ENCODE measurements around the gene CACNA1F. TPM values are rescaled to one million over a fixed set of nuclear protein-coding genes. Genes with fewer than 3 reads are reported as not detected.

The CACNA1F gene
- total RNA-seq, 1 donor from 2014 or later, result 3.0 TPM

GRCh38 chrX:49276207-49276606 lies 43.1 kb upstream of the CACNA1F start:
- Mint-ChIP-seq H3K27me3 (no peaks in the 10 kb centered on the region), H3K36me3 (ENCODE audit: low read depth) (peaks cover 9% of the 10 kb centered on the region), H3K9me3 (no peaks in the 10 kb centered on the region), H3K4me1 (peaks cover 39% of the 10 kb centered on the region), H3K27ac (no peak overlapping the region), H3K4me3 (no peak overlapping the region)
- no peak for ATAC-seq (ENCODE audit: low read depth)
- TF ChIP-seq CTCF (IDR thresholded peaks at IDR 0.05), result no peak
- ChIA-PET CTCF (no interaction called here), POLR2A (no interaction called here)
- no peak for DNase-seq
- intact Hi-C loops (cut with micrococcal nuclease), result no loop called here

DNA sequence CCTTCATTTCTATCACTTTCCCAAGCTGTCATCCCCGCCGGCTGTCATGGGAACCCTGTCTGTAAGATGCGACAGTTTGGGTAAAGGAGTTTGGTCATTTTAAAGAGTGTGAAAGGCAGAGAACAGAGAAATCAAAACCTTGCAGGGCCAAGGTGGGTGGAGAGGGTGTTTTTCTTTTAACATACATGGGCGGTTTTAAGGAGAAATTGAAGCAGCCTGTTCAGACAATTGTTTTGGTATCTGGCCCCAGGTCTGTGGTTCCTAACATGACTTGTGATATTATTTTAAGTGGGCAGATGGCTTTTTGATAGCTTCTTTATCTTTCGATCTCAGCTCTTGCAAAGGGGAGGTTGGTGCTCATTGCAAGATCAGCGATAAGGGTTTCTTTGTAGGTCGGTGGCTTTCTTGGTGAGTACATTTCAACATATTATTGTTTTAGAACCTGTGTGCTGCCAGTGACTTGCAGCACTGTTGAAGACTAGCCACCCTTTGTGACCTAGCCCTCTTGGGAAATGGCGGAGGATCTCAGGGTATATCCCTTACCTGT lies 40.1 kb upstream of the CACNA1F start:
- POLR2A ChIA-PET, result interaction anchor here (0.6 to 0.7 kb wide), 2 partner anchors 15 to 44 kb away, joined by 3 read pairs; no protein-coding TSS in a partner anchor
- Mint-ChIP-seq H3K9me3 (no peaks in the 10 kb centered on the region), H3K27ac (no peak overlapping the region), H3K27me3 (no peaks in the 10 kb centered on the region), H3K4me3 (no peak overlapping the region), H3K36me3 (ENCODE audit: low read depth) (peaks cover 17% of the 10 kb centered on the region), H3K4me1 (peaks cover 54% of the 10 kb centered on the region)
- TF ChIP-seq CTCF (IDR thresholded peaks at IDR 0.05), result no peak
- DNase-seq (no peak), ATAC-seq (ENCODE audit: low read depth) (no peak)
- intact Hi-C loops (cut with micrococcal nuclease), result no loop called here
- CTCF ChIA-PET, result no interaction called here

- Mint-ChIP-seq H3K4me1 (peaks cover 51% of the 10 kb centered on the region), H3K27me3 (no peaks in the 10 kb centered on the region), H3K36me3 (ENCODE audit: low read depth) (peaks cover 17% of the 10 kb centered on the region), H3K27ac (no peak overlapping the region), H3K9me3 (no peaks in the 10 kb centered on the region), H3K4me3 (no peak overlapping the region)
- ChIA-PET CTCF (no interaction called here), POLR2A (interaction anchor here (0.6 kb wide), 1 partner anchor 14 kb away, joined by 3 read pairs; no protein-coding TSS in a partner anchor)
- DNase-seq (no peak), ATAC-seq (ENCODE audit: low read depth) (no peak)
- intact Hi-C loops (cut with micrococcal nuclease), result no loop called here
- no peak for TF ChIP-seq CTCF (IDR thresholded peaks at IDR 0.05)
Observed at GRCh38 chrX:49272421-49272820, 39.3 kb upstream of the CACNA1F start.

GRCh38 chrX:49271341-49271740 lies 38.2 kb upstream of the CACNA1F start:
- CTCF ChIA-PET, result no interaction called here
- H3K27me3 Mint-ChIP-seq, result no peaks in the 10 kb centered on the region
- H3K9me3 Mint-ChIP-seq, result no peaks in the 10 kb centered on the region
- intact Hi-C loops (cut with micrococcal nuclease), result no loop called here
- H3K4me1 Mint-ChIP-seq, result peaks cover 49% of the 10 kb centered on the region
- H3K36me3 Mint-ChIP-seq (ENCODE audit: low read depth), result peaks cover 17% of the 10 kb centered on the region
- POLR2A ChIA-PET, result interaction anchor here (1.2 kb wide), 1 partner anchor 80 kb away, joined by 3 read pairs; no protein-coding TSS in a partner anchor
- DNase-seq (no peak), ATAC-seq (ENCODE audit: low read depth) (no peak)
- peak overlapping the region; percentile 71 for H3K4me3 Mint-ChIP-seq
- H3K27ac Mint-ChIP-seq, result peak overlapping the region; percentile 71
- no peak for TF ChIP-seq CTCF (IDR thresholded peaks at IDR 0.05)

GRCh38 chrX:49270249-49270921 lies 37.2 kb upstream of the CACNA1F start:
- ATAC-seq (ENCODE audit: low read depth) (no peak), DNase-seq (no peak)
- Mint-ChIP-seq H3K4me1 (peaks cover 49% of the 10 kb centered on the region), H3K27me3 (no peaks in the 10 kb centered on the region), H3K9me3 (no peaks in the 10 kb centered on the region), H3K36me3 (ENCODE audit: low read depth) (peaks cover 14% of the 10 kb centered on the region), H3K27ac (no peak overlapping the region), H3K4me3 (peak overlapping the region; percentile 28)
- CTCF ChIA-PET, result no interaction called here
- intact Hi-C loops (cut with micrococcal nuclease), result no loop called here
- TF ChIP-seq CTCF (IDR thresholded peaks at IDR 0.05), result no peak
- POLR2A ChIA-PET, result interaction anchor here (0.7 to 2.0 kb wide), 5 partner anchors 39 to 103 kb away, joined by 3 to 23 read pairs (median 3); no protein-coding TSS in a partner anchor
